ENCODE results near the gene ANAPC2. TPM values are rescaled to one million over a fixed set of nuclear protein-coding genes. Genes with fewer than 3 reads are reported as not detected.

Gene ANAPC2
- total RNA-seq, 2 donors from 2014 or later, result 31.2 to 32.5 TPM

GRCh38 chr9:137217276-137218211 is 29.2 kb upstream of the ANAPC2 start:
- DNase-seq (peak; percentile 69), ATAC-seq (peak; percentile 33 to 70)
- intact Hi-C loops (cut with DNase I), result no loop called here

- intact Hi-C loops (cut with DNase I), result no loop called here
- ATAC-seq, result no peak
- DNase-seq, result no peak
Measured at GRCh38 chr9:137216188-137216965, 28.0 kb upstream of the ANAPC2 start.

DNA sequence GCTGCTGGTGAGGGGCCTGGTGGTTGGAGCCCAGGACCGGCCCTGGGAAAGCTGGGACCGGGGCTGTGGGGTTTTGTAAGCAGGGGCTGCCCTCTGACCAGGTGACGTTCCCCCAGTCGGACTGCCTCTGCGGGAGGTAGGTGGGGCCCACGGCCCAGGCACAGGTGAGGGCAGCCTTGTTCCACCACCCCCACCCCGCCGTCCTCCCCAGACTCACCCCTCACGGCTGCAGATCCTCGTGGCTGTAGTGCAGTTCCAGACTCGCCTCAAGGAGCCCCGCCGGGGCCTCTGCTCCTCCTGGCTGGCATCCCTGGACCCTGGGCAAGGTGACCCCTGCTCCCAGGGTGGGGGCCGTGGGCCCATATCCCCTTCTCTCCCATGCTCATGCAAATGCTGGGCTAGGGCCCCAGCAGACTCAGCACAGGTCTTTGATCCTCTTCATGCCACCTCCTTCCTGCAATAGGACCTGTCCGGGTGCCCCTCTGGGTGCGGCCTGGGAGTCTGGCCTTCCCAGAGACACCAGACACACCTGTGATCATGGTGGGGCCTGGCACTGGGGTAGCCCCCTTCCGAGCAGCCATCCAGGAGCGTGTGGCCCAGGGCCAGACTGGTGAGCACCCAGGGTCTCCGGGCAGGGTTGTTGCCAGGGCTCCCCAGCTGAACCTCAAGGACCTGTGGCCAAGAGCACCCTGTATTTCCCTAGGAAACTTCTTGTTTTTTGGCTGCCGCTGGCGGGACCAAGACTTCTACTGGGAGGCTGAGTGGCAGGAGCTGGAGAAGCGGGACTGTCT is 27.0 kb upstream of the ANAPC2 start:
- ATAC-seq, result no peak
- no peak for DNase-seq
- intact Hi-C loops (cut with DNase I), result no loop called here

DNA sequence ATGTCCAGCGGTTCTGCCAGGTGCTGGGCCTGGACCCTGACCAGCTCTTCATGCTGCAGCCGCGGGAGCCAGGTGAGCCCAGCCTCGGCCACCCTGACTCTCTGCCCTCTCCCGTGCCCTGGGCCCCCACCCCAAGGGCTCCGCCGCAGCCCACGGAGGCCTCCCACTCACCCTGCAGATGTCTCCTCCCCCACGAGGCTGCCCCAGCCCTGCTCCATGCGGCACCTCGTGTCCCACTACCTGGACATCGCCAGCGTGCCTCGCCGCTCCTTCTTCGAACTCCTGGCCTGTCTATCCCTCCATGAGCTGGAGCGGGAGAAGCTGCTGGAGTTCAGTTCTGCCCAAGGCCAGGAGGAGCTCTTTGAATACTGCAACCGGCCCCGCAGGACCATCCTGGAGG is 26.3 kb upstream of the ANAPC2 start:
- DNase-seq (no peak), ATAC-seq (no peak)
- intact Hi-C loops (cut with DNase I), result no loop called here

DNA sequence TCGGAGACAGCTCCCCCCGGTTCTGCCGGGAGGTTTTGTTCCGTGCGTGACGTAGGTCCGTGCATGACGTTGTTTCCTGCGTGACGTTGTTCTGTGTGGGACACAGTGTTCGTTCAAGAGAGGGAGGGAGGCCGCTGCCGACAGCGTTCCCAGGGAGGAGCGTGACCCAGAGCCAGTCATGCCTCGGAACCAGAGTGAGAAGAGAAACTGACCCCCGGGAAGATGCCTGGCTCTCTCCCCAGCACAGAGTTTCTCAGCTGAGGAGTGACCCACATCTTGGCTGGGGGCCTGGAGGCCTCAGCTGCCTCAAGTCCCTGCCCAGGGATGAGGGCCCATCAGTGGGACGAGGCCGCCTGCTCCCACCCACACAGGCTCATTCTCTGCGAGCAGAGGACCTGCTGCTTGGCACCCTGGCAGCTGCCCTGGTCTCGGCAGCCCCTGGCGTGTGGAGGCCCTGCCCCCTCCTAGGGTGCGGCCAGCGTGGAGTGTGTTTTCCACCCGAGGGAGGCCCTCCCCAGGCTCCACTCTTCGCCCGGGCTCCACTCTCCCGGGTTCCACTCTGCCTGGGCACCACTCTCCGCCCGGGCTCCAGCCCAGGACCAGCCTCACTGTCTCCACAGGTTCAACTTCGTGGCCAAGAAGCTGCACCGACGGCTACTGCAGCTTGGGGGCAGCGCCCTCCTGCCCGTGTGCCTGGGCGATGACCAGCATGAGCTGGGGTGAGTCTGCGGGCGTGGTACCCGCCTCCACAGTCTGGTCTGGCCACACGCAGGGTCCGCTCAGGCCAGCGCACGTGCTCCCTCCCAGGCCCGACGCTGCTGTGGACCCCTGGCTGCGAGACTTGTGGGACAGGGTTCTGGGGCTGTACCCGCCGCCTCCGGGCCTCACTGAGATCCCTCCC is 25.1 kb upstream of the ANAPC2 start:
- no peak for ATAC-seq
- intact Hi-C loops (cut with DNase I), result no loop called here
- no peak for DNase-seq

DNA sequence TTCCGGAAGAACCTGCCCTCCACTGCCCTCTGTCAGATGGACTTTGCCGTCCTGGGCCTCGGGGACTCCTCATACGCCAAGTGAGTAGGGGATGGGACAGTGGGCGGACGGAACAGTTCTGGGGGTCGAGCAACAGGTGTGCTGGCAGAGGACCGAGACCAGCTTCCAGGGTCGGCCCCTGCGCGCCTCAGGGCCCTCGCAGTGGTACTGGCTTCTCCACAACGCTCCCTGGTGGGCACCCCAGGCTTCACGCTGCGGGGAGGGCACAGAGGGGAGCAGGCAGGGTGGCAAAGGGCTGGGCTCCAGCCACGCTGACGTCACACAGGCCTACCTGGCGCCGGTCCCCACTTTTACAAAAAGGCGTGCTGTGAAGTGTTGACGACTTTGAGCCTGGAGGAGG is 24.2 kb upstream of the ANAPC2 start:
- ATAC-seq (no peak), DNase-seq (no peak)
- intact Hi-C loops (cut with DNase I), result no loop called here

DNA sequence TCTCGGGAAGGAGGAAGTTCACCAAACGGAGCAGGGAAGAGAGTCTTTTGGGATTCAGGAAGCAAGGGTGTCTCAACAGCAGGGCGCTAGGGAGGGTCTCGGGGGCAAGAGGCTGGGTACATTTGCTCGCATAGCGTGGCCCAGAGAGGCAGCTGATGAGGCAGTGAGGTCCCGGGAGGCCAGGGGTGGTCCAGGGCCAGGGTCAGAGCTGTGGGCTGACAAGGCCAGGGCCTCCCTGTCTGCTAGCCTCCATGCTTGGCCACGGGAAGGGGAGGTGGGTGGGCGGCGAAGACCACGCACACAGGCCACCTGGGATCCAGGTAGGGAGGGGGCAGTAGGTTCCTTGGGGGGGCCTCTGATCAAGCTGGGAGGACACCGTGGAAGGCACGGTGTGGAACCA is 23.2 kb upstream of the ANAPC2 start:
- no peak for DNase-seq

DNA sequence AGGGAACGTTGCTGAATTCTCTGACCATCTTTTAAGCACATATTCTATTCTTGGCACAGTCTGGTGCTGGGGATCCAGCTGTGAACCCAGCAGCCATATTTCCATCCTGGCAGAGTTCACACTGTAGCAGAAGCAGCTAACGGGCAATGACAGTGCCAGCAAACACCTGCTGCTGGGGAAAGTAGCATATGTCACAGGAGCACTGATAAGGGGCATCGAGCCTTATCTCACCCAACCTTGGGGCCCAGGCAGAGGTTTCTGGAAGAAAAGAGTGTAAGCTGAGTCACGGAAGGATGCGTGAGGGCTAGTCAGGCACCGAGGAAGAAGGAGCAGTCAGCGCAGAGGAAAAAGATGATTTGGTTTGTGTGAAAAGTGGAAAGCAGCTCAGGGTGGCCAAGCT is 18.2 kb upstream of the ANAPC2 start:
- ATAC-seq, result no peak
- intact Hi-C loops (cut with DNase I), result no loop called here
- DNase-seq, result no peak

More for the DNA sequence above, 23.2 kb upstream of the ANAPC2 start:
- no peak for ATAC-seq
- intact Hi-C loops (cut with DNase I), result no loop called here

DNA sequence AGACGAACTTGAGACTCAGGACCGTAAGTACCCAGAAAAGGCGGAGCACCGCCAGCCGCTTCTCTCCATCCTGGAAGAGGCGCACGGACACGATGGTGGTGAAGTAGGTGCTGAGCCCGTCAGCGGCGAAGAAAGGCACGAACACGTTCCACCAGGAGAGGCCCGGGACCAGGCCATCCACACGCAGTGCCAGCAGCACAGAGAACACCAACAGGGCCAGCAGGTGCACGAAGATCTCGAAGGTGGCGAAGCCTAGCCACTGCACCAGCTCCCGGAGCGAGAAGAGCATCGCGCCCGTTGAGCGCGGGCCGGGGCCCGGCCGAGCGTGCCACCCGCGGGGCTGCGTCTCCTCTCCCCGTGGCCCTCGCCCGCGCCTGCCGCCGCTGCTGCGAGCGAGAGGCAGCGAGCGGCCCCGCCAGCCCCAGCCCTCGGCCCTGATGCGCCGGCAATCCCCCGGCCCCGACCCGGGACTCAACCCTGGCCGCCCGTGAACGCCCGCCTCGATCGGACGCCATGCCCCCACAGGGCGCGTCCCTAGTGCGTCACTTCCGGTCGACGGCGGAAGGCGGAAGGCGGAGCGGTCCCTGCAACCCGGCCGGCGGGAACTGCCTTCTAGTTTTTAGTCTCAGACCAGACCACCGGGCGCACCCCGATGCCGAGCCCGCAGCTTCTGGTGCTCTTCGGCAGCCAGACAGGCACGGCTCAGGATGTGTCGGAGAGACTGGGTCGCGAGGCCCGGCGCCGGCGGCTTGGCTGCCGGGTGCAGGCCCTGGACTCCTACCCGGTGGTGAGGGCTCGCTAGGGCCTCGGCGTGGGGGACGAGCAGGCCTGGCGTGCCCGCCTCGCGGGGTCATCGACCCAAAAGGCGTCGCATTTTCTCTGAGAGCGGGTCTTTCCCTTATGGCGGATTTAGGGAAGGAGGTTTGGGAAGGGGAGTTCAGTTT is 17.0 kb upstream of the ANAPC2 start, which contains the start of the genes NDOR1 and TMEM203:
NDOR1 (plus strand) TSS at position 575 of the 944 bp plus-strand sequence; CDS start at position 653, 78 bp downstream.
TMEM203 (minus strand) TSS at position 523 of the 944 bp plus-strand sequence; CDS start at position 289, 234 bp downstream.
- peak; percentile 94 for DNase-seq
- ATAC-seq, result peak; percentile 72 to 76
- intact Hi-C loops (cut with DNase I), result no loop called here

GRCh38 chr9:137204731-137205125 is 16.4 kb upstream of the ANAPC2 start:
- intact Hi-C loops (cut with DNase I), result no loop called here
- no peak for DNase-seq
- no peak for ATAC-seq

- intact Hi-C loops (cut with DNase I), result no loop called here
- no peak for ATAC-seq
Measured at GRCh38 chr9:137202966-137203365, 14.6 kb upstream of the ANAPC2 start.

DNA sequence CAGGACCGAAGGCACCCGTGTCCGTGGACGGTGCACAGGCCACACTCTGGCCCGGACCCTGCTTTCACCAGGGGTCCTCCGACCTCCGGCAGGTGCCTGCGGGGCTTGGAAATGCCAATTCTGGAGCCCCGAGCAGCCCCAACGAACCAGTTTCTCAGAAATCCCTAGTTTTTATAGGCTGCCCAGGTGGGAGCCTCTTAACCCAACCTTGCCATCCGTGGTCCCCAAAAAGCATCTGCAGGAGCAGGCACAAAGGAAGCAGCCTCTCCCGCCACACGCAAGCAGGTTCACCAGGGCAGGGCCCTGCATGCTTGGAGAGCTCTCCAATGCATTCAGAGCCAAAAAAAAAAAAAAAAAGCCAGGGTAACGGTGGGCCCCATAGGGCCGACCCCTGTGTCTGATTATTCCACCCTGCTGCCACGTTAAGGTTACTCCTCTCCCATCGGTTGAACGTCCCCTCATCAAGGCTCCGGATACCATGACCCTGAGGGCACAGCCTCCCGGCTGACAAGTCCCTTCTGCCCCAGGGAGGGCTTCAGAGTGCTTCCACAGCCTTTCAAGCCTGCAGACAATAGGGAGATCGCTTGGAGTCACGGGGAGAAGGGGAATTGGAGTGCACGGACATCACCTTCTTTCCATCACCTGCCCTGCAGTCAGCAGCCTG is 13.0 kb upstream of the ANAPC2 start:
- ATAC-seq (no peak), DNase-seq (no peak)
- intact Hi-C loops (cut with DNase I), result no loop called here

More at GRCh38 chr9:137202966-137203365, 14.6 kb upstream of the ANAPC2 start:
- no peak for DNase-seq

DNA sequence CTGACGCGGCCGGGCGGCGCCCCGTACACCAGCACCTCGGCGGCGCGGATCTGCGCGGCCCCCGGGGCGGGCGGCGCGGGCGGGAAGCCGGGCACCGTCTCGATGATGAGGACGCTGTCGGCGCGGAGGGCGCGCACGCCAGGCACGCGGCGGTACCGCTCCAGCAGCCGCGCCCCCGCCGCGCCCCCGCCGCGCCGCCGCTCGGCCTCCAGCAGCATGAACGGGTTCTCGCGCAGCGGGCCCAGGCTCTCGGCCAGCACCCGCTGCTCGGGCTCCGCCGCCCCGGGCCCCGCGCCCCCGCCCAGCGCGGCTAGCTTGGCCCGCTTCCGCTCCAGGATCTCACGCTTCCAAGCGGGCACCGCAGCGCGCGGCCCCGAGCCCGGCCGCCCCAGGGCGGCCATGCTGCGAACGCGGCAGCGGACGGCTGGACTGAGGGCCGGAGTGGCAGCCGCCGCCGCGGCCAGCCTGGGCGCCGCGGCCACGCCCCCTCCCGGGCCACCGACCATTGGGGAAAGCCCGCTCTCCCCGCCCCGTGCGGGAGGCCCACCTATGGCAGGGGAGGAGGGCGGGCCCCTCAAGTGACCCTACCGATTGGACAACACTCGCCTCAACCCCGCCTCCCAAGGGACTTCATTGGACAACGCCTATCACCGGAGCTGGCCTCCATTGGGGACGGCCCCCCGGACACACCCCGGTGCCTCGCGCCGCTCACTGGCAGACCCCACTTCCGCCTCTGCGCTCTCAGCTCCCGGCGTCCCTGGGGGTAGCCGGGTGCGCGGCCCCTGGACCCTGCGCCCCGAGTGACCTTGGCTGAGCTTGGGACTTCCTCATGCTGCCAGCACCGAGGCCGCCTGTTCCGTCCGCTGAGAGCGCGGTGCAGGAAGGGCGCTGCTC is 12.2 kb upstream of the ANAPC2 start, which contains the start of gene TPRN:
TPRN (minus strand) TSS at position 431 of the 894 bp plus-strand sequence; CDS start at position 401, 30 bp downstream.
- intact Hi-C loops (cut with DNase I), result no loop called here
- ATAC-seq (peak; percentile 98), DNase-seq (peak; percentile 100)

DNA sequence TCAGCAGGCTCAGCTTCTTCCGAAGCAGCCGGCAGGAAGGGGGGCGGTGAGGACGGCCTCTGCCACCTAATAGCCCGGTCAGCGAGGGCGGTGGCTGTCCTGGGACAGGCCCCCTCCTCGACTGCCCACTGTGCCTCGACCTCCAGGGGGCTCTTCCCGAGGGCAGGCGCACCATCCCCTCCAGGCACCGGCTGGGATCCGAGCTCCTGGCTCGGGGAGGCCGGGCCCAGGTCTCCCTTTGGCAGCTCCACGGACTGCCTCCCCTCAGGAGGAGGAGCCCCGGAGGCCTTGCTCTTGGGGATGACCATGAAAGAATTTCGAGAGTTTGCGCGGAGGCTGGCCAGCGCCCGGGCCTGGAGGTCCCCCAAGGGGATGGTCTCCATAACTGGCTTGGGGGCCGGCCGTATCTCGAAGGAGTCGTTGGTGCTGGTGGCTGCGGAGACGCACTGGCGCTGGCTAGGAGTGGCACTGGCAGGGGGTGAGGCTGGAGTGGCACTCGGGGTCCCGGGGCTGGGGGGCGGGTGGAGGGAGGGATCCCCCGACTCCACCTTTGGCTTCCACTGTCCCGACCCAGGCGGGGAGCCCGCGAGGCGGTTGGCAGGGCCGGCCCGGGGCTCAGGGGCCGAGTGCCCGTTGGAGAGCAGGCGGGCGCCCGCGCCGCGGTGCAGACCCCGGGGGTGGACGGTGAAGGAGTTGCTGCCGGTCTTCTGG is 11.2 kb upstream of the ANAPC2 start:
- ATAC-seq, result no peak
- intact Hi-C loops (cut with DNase I), result no loop called here
- DNase-seq, result no peak

GRCh38 chr9:137198902-137199283 is 10.5 kb upstream of the ANAPC2 start:
- ATAC-seq (no peak), DNase-seq (no peak)
- intact Hi-C loops (cut with DNase I), result no loop called here

Data from left cardiac atrium (tissue), 4 donors.